HepG2 (cell line): Measurements from ENCODE around the gene ABCC3. TPM values are rescaled to one million over a fixed set of nuclear protein-coding genes. Genes with fewer than 3 reads are reported as not detected.

ENCODE experiments used
- ATF1 ChIP-seq: IDR thresholded peaks from 2 replicates; pipeline ENCODE4 v1.6.1; 2016; ENCODE audit warnings: mild to moderate bottlenecking, control low read depth
- DMAP1 ChIP-seq: IDR thresholded peaks from 2 replicates; pipeline ENCODE4 v1.6.1; 2016
- DRAP1 ChIP-seq: IDR thresholded peaks from 2 replicates; pipeline ENCODE4 v1.6.1; 2016; ENCODE audit warnings: missing genetic modification reagents, missing compliant biosample characterization
- FOXK1 ChIP-seq: sonication (generic); formaldehyde crosslinking; IDR thresholded peaks from 2 replicates; pipeline ENCODE4 v1.4.0; 2020; ENCODE audit warnings: low read depth, missing genetic modification reagents, borderline replicate concordance
- KIAA2018 ChIP-seq: sonication (generic); formaldehyde crosslinking; IDR thresholded peaks from 2 replicates; pipeline ENCODE4 v1.5.0; 2020; ENCODE audit warnings: mild to moderate bottlenecking, missing genetic modification reagents, borderline replicate concordance
- NR0B2 ChIP-seq: sonication (generic); formaldehyde crosslinking; IDR thresholded peaks from 2 replicates; pipeline ENCODE4 v1.4.0; 2020; ENCODE audit warnings: mild to moderate bottlenecking, missing genetic modification reagents
- ZNF20 ChIP-seq: sonication (generic); formaldehyde crosslinking; IDR thresholded peaks from 2 replicates; pipeline ENCODE4 v1.4.0; 2020; ENCODE audit warnings: mild to moderate bottlenecking, moderate library complexity, missing genetic modification reagents
- ZNF263 ChIP-seq: sonication (generic); formaldehyde crosslinking; IDR thresholded peaks from 2 replicates; pipeline ENCODE4 v1.4.0; 2020; ENCODE audit warnings: missing genetic modification reagents
- ZNF326 ChIP-seq: sonication (generic); formaldehyde crosslinking; IDR thresholded peaks from 2 replicates; pipeline ENCODE4 v1.4.0; 2020; ENCODE audit warnings: missing genetic modification reagents, borderline replicate concordance
- ZNF329 ChIP-seq: sonication (generic); formaldehyde crosslinking; IDR thresholded peaks from 2 replicates; pipeline ENCODE4 v1.9.0; 2021; ENCODE audit warnings: low read depth, mild to moderate bottlenecking, missing genetic modification reagents
- ZNF33A ChIP-seq: sonication (generic); formaldehyde crosslinking; IDR thresholded peaks from 2 replicates; pipeline ENCODE4 v1.5.1; 2020; ENCODE audit warnings: missing genetic modification reagents, mild to moderate bottlenecking, moderate library complexity, borderline replicate concordance
- ZNF44 ChIP-seq: sonication (generic); formaldehyde crosslinking; IDR thresholded peaks from 2 replicates; pipeline ENCODE4 v1.5.1; 2020; ENCODE audit warnings: mild to moderate bottlenecking, missing genetic modification reagents
- ZNF776 ChIP-seq: sonication (generic); formaldehyde crosslinking; IDR thresholded peaks from 2 replicates; pipeline ENCODE4 v1.4.0; 2020; ENCODE audit warnings: mild to moderate bottlenecking, missing genetic modification reagents
- ZNF777 ChIP-seq: sonication (generic); formaldehyde crosslinking; IDR thresholded peaks from 2 replicates; pipeline ENCODE4 v1.4.0; 2020; ENCODE audit warnings: missing genetic modification reagents
- ZNF816 ChIP-seq: sonication (generic); formaldehyde crosslinking; IDR thresholded peaks from 2 replicates; pipeline ENCODE4 v1.8.0; 2022; ENCODE audit warnings: missing genetic modification reagents, mild to moderate bottlenecking, borderline replicate concordance
- polyA plus RNA-seq, 8 experiments: library from polyadenylated mRNA; depleted of rRNA in 3 of 8; stranded (reverse) in 7 of 8; unstranded in 1 of 8; fragments of >200 nt; fragmentation: Illumina TruSeq in 4 of 8; extraction: Trizol in 4 of 8; gene quantifications; 2 replicates each; pipeline versions ENCODE4 v1.2.1 to v1.2.3, GENCODE V29; 2011 to 2016; ENCODE audit warnings: low read depth in 4 of 8, missing spikeins in 1 of 8, mixed read lengths in 1 of 8; ENCODE audit not compliant: insufficient read depth in 1 of 8
- total RNA-seq, 5 experiments: library from RNA; depleted of rRNA; stranded (reverse); fragments of >200 nt; fragmentation: Illumina TruSeq; extraction: Trizol; gene quantifications; 2 replicates each; pipeline ENCODE4 v1.2.3, GENCODE V29; 2016; ENCODE audit warnings: low read depth in 1 of 5
- TF ChIP-seq, protein P1 (sequence below): sonication (generic); formaldehyde crosslinking; IDR thresholded peaks from 2 replicates; pipeline ENCODE4 v1.5.0; 2020; ENCODE audit warnings: mild to moderate bottlenecking, low read depth, missing genetic modification reagents, borderline replicate concordance
- TF ChIP-seq, protein P2 (sequence below): sonication (generic); formaldehyde crosslinking; IDR thresholded peaks from 2 replicates; pipeline ENCODE4 v1.4.0; 2020; ENCODE audit warnings: mild to moderate bottlenecking, missing genetic modification reagents

ABCC3 gene
- total and polyA plus RNA-seq, 2 of the 13 experiments (the other 11 are each of a cell fraction or from before 2014, with no cell fraction given) = 25.2 to 50.7 TPM

- TF ChIP-seq KIAA2018 (CRISPR knock-in tag) (no peak), ZNF263 (CRISPR knock-in tag) (peak; percentile 84), ZNF329 (peak; percentile 48; the same call in 1 of the 2 replicates), NR0B2 (0 out of 2 replicates have a peak, but pooled peaks have one; percentile 17), ZNF326 (CRISPR knock-in tag) (no peak), ZNF777 (no peak; the same call in 1 of the 2 replicates), ZNF776 (CRISPR knock-in tag) (peak; percentile 58; the same call in 1 of the 2 replicates), ZNF44 (no peak), FOXK1 (peak; percentile 65; the same call in 1 of the 2 replicates), ATF1 (CRISPR knock-in tag) (no peak), DRAP1 (peak; percentile 91), ZNF20 (0 out of 2 replicates have a peak, but pooled peaks have one; percentile 13), DMAP1 (CRISPR knock-in tag) (peak; percentile 85), ZNF33A (CRISPR knock-in tag) (no peak), ZNF816 (CRISPR knock-in tag) (peak; percentile 94; the same call in 1 of the 2 replicates)
- TF ChIP-seq, protein P1, sequence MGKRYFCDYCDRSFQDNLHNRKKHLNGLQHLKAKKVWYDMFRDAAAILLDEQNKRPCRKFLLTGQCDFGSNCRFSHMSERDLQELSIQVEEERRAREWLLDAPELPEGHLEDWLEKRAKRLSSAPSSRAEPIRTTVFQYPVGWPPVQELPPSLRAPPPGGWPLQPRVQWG (CRISPR knock-in tag) = no peak
- TF ChIP-seq, protein P2, sequence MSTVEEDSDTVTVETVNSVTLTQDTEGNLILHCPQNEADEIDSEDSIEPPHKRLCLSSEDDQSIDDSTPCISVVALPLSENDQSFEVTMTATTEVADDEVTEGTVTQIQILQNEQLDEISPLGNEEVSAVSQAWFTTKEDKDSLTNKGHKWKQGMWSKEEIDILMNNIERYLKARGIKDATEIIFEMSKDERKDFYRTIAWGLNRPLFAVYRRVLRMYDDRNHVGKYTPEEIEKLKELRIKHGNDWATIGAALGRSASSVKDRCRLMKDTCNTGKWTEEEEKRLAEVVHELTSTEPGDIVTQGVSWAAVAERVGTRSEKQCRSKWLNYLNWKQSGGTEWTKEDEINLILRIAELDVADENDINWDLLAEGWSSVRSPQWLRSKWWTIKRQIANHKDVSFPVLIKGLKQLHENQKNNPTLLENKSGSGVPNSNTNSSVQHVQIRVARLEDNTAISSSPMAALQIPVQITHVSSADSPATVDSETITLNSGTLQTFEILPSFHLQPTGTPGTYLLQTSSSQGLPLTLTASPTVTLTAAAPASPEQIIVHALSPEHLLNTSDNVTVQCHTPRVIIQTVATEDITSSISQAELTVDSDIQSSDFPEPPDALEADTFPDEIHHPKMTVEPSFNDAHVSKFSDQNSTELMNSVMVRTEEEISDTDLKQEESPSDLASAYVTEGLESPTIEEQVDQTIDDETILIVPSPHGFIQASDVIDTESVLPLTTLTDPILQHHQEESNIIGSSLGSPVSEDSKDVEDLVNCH = no peak
These were observed 52.0 kb downstream of the ABCC3 start (continued) for GRCh38 chr17:50686494-50687199.
